SKM-1 treated with dmso at 0.1 percent for 144 hours (cell line): ENCODE measurements around the gene CCNE1.

Experiments used
- DNase-seq: peaks from one replicate; lab custom pipeline; 2025; ENCODE audit not compliant: unreplicated experiment; lab: John Stamatoyannopoulos, UW

Gene CCNE1

DNA sequence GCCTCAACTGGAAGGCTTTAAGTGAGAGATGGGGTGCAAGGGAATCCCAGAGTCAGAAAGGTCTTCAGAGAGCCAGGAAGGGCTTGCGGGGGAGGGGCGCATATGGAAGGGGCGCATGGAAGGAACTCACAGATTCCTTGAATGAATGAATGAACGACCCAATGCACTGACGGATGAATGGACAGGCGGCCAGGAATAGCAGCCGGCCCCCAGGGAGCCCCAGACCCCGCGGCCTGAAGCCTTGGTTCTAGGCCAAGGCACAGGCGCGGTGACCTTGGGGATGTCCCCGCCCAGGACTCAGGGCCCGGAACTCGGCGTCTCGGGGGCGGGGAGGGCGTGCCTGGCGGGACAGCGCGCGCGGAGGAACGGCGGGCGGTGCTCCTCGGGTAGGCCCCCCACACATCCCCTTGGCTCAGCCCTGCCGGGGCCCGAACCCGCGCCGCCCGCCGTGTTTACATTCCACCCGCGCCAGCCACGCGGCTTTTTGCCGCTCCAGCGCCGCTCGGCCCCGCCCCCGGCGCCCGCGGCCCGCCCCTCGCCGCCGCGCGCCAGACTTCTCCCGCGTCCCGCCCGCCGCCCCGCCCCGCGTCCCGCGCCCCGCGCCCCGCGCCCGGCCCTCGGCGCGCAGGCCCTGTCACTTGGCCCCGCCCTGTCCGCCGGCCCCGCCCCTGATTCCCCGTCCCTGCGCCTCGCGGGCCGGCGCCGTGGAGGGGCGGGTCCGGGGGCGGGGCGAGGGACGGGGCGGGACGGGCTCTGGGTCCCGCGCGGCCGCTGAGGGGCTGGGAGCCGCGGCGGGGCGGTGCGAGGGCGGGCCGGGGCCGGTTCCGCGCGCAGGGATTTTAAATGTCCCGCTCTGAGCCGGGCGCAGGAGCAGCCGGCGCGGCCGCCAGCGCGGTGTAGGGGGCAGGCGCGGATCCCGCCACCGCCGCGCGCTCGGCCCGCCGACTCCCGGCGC, at the start of gene CCNE1:
TSS of gene CCNE1 (plus strand) at position 867 of the 955 bp plus-strand sequence. CDS start 565 bp downstream, outside the sequence.
- DNase-seq, result peak; percentile 91

DNA sequence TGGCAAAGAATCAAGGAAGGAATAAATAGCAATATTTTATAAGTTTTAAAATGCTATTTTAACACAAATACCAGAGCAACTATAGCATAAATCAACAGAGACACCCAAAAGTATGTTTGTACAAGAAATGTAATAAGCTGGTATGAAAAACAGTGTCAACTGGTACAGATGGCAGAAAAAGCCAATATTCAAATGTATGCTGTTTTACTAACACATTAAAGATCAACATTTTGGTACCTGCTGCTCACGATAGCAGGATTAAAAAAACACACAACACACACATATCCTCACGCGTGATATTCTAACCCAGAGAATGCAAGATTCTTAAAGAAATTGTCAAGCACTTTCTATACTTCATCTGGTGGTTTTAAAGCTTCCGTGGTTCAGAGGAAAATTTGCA, 48.6 kb upstream of the CCNE1 start:
- no peak for DNase-seq

DNA sequence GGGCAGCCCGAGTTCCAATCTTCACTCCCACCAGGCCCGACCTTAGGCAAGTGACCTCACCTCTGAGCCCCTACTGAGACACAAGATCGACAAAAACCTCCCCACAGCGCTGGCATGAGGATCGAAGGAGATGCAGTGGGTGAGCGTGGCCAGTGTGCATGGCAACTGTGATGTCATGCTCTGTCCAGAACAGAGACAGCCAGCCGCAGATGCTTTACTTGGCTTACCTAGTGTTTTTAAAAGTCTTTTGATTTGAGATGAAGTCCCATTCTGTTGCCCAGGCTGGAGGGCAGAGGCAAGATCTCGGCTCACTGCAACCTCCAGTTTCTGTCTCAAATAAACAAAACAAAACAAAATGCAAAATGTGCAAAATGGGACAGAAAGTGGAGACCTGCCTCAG, 47.4 kb upstream of the CCNE1 start:
- no peak for DNase-seq

DNA sequence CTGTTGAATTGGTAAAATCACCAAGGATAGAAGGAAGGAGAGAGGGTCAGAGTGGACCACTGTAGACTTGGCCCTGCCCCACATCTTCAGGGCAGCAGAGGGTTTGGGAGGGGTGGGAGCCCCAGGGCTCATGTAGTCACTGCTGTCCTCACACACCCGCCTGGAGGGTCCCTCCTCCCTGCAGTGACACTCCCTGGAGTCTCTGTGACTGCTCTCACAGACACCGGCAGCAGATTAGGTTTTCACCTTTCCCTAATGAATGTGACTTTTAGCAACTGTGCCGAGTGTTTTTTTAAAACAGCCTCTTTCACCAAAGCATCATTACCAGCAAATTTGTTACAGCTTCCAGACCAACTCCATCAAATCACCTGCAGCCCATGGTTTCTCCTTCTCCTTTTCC, 45.7 kb upstream of the CCNE1 start:
- no peak for DNase-seq

DNA sequence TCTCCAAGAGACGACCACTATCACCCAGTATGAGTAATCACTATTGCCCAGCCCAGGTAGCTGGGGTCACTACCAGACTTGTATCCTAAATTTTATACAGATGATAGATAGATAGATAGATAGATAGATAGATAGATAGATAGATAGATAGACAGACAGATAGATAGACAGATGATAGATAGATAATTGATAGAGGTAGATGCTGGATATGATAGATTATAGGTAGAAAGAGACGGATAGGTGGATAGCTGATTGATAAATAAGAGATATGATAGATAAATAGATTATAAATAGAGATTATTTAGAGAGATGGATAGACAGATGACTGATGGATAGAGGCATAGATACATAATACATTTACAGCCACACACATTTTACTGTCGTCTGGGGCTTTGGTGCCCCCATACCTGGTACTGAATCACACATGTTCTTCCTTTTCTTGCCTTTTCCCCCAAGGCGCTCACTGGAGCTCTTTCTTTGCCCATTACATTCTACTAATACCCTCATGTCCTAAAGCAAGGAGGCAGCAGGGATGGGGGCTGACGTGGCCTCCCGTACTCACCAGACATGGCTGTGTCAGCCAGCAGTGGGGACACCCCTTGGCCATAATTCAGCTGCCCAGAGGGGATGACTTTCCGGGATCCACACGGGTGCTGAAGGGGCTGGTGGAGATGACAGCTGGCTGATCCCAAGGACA, 44.6 kb upstream of the CCNE1 start:
- no peak for DNase-seq

DNA sequence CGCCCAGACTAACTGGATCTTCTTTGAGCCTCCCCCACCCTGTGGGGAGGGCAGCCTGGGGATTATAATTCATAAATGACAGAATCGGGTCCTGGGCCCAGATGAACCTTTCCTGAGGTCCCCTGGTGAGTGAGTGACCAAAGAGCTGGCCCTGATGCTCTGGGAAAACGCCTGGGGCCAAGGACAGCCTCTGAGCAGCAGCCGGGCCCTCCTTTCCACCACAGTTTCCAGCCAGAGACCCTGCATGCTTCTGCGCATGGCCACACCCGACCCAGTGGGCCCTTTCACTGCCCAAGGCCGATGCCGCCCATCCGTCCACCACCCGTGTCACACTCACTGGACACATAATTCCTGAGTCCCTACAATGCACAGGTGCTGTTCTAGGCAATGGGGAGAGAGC, 43.6 kb upstream of the CCNE1 start:
- DNase-seq, result no peak

DNA sequence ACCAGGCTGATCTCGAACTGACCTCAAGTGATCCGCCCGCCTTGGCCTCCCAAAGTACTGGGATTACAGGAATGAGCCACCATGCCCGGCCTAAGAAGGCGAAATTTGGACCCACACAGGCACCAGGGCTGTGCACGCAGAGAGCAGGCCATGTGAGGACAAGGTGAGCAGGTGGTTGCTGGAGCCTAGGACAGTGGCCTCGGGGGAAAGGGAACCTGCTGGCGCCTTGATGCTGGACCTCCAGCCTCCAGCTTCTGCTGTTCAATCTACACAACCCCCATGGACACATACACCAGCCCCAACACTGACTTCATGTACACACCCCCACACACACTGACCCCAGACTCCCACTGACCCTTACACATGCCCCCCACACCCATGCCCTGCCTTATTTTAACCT, 41.8 kb upstream of the CCNE1 start:
- no peak for DNase-seq

DNA sequence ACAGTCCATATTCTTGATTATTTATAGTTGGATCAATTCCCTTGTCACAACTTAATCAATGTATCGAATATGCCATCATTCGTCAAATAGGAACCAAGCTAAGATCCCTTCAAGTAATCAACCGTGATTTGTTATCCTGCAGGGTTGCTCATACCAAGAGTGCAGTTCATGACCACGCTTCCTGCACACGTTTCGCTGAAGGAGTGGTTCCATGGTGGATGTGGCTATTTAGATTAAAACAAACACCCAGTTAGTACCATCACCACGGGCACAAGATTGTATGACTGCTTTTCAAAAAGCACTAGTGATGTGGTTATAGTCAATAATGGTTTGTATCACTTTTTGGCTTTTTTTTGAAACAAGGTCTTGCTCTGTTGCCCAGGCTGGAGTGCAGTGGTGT, 41.1 kb upstream of the CCNE1 start:
- DNase-seq, result no peak

DNA sequence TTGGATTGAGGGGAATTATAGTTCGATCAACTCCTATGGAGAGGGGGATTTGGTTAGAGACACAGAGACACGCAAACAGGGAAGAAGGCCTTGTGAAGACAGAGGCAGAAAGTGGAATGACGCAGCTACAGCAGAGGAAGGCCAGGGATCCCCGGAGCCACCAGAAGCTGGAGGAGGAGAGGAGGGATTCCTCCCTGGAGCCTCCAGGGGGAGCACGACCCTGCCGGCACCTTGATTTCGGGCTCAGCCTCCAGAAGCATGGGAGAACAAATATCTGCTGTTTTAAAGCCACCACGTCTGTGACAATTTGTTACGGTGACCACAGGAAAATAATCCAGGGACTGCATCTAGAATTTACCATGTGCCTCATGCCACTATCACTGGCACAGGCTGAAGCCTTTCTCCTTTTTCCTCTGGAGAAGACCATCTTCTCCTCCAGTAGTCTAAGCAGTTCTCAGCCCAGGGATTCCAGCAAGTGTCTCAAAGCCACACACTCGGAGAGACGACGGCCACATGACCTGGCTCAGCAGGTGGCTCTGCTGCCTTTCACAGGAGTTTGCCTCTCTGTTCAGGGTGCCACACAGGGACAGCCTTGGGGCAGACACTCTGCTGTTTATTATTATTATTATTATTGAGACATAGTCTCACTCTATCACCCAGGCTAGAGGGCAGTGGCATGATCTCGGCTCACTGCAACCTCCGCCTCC, 39.9 kb upstream of the CCNE1 start:
- DNase-seq, result peak; percentile 11

DNA sequence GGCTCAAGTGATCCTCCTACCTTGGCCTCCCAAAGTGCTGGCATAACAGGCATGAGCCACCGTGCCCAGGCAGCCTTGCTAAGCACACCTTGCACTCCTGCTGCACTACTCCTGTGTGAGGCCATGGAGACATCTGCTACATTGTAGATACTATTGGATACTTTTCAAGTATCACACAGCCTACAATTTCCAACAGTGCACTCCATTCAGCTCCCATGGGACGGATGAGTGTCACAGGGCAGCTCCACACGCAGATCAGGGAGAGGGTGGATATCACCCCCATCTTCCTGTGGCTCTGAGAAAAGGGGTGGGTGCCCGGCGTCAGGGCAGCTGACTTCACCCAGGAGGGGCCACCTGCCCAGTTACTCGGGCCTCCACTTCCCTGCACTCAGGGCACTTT, 39.1 kb upstream of the CCNE1 start:
- no peak for DNase-seq

DNA sequence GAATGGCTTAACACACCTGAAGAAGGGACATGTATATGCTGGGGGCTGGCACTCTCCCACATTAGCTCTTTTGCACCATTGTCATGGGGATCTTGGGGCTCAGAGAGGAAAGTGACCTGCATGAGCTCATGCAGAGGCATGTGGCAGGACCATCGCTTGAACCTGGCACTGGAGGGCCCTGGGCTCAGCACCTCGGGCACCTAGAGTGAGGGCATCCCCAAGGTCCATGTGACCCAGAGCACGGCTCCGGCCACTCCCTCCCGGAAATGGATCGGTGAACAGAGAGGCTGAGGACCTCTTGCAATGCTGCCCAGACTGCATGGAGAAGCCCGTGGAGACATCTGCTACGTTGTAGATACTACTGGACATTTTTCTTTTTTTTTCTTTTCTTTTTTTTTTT, 38.6 kb upstream of the CCNE1 start:
- DNase-seq, result no peak

DNA sequence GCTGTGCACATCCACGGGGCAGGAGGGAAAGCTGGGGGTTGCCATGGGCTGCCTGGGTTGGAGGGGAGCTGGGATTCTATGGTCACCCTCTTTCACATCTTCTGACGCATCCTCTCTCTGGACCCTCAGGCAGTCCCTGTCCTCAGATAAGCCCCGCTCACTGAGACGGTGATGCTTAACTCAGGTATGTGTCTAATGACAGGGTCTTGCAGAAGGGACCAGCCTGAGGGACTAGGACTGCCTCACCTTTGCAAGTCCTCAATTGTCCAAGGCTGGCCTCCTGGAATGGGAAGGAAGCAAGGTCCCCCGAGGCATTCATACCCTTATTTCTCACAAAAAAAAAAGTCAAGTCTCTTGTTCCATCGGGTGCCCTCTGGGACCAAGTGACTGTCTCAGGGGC, 37.7 kb upstream of the CCNE1 start:
- no peak for DNase-seq

DNA sequence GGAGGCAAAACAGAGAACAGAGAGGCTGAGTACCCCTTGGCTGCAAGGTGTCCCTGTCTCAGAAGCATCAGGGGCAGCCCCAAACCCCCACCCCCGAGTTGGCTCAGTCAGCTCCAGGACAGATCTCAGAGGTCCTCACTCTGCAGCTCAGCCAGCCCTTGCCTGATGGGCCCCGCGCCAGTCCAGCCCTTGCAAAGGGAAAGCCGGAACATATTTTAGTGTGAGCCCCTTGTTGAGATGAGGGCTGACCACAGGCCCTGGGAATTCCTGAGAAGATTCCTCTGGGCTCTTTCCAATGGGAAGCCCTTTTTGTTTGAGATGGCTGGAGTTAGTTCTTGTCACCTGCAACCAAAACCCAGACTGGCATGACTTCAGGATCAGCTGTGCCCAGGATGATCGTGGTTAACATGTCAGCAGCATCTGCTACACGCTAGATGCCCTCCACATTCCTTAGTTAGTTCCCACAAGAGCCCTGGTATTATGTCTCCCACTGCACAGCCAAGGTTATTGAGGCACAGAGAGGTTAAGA, 33.9 kb upstream of the CCNE1 start:
- DNase-seq, result no peak

DNA sequence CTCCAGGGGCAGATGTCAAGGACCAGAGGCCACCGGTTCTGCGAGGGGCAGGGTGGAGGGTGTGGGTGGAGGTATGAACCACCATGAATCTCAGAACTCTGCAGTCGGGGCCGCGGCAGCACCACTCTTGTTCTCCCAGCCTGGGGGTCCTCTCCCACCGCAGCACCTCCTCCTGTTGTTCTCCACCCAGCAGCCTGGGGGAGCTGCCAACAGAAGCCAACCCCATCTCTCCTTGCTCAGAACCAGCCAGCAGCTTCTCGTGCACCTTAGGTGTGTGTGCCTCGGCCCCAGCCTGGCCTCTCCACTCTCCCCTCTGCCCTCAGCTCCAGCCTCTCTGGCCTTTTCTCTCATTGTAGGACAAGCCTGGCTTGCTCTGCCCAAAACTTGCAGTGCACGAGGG, 31.9 kb upstream of the CCNE1 start:
- no peak for DNase-seq

DNA sequence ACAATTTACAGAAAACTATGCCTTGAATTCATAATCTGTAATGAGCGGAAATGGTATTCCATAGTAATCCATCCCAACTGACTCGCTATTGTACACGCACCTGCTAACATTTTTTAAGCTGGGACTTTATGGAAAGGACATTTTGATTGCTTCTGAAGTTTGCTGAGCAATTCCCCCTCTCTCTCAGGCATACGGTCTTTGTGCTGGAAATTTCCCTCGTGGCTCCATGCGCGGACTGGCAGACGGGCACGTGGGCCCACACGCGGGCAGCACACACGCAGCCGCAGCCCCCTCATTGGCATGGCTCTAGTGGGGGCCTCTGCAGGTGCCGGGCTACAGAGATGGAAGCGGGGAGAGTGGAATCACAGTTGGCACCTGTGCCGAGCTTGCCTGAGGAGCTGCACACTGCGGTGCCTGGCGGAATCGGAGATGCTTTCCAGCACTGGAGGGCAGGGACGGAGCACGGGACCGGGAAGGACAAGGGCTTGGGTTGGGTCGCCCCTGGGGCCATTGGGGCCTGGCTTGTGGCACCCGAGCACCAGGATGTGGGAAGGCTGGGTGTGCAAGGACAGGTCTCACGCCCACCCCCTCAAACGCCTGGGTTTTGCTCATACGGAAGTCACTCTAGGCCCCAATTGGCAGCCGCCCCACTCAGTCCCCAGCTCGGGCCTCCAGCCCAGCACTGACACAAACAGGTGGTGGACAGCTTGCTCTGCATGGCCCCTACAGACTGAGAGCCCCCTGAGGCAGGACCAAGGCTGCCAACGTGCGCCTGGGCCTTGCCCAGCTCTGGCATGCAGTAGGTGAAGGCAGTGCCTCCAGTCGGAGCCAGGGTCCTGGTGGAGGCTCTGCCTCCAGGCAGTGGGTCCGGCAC, 30.2 kb upstream of the CCNE1 start:
- no peak for DNase-seq

DNA sequence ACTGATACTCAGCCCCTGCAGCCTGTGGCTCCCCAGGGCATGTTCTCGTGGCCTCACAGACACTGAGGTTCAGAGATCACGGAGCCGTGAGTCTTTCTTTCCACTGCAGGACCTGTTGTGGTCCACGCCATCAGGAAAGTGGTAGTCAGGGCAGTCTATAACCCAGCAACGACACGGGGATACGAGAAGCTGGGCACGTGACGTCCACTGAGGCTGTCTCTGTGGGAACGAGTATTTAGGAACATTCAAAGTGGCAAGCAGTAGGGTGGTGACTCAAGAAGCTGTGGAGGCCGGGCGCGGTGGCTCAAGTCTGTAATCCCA, 29.6 kb upstream of the CCNE1 start:
- DNase-seq, result no peak

DNA sequence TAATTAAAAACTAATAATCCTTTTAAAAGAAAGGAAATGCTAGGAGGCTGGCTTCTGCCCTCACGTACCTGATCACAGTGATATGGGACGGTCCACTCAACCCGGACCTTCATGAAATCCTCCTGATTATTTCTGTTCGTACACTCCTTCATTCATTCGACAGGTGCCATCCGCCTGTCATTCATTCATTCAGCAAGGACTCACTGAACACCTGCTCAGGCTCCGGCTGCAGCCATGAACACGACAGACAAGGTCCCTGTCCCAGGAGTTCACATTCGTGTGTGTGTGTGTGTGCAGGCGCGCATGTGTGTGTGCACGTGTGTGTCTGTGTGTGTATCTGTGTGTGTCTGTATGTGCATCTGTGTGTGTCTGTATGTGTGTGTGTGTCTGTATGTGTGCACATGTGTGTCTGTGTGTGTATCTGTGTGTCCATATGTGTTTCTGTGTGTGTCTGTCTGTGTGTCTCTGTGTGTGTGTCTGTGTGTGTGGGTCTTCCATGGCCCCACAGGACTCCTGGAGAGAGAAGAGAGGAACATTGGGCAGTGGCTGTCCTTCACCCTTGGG, 28.1 kb upstream of the CCNE1 start:
- no peak for DNase-seq

DNA sequence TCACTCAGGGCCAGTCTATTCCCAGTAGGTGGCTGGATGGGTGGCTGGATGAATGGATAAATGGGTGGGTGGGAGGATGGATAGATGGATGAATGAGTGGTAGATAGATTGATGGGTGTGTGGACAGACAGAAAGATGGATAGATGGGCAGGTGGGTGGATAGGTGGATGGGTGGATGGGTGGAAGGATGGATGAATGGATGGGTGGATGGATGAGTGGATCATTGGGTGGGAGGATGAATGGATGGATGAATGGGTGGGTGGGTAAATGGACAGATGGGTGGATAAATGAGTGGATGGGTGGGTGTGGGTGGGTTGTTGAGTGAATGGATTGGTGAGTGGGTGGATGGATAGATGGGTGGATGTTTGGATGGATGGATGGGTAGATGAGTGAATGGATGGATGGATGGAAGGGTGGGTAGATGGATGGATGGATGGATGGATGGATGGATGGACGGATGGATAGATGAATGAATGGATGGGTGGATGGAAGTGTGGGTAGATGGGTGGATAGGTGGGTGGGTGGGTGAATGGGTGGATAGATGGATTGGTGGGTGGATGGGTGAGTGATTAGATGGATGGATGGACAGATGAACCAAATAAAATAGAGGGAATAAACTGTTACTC, 27.1 kb upstream of the CCNE1 start:
- no peak for DNase-seq

DNA sequence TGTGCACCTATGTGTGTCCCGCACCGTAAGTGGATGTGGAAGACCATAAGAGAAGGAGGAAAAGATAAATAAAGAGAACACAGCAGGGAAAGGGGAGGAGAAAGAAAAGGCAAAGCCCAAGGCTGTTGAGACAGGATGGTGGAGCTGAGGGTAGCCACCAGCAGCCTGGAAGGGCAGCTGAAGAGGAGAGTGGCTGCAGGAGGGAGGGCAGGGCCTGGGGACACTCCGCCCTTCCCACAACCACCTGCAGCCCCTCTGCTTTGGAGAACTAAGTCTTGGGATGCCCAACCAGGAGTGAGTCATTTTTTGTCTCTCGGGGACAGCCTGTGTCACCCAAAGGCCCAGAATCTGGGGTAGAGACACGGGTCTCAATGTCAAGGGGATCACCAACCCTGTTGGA, 26.4 kb upstream of the CCNE1 start:
- no peak for DNase-seq
